ENCODE measurements around the gene NLGN1. TPM values are rescaled to one million over a fixed set of nuclear protein-coding genes. Genes with fewer than 3 reads are reported as not detected.
A peak's percentile ranks its signal among the peaks of the same experiment; 100 is the strongest.

NLGN1 gene
- total RNA-seq, 1 donor: 6.1 TPM

GRCh38 chr3:174285242-174285864 lies 887.8 kb downstream of the NLGN1 start:
- H3K4me3 ChIP-seq (ENCODE audit: low read depth, low read length): no peak overlapping the region
- peak; percentile 32 for DNase-seq (ENCODE audit: low read depth)
- TF ChIP-seq CTCF (IDR thresholded peaks at IDR 0.05; ENCODE audit: insufficient read depth, low read length): no peak

GRCh38 chr3:174287705-174288104 lies 890.2 kb downstream of the NLGN1 start:
- no peak overlapping the region for H3K4me3 ChIP-seq (ENCODE audit: low read depth, low read length)
- no peak for DNase-seq (ENCODE audit: low read depth)
- no peak for TF ChIP-seq CTCF (IDR thresholded peaks at IDR 0.05; ENCODE audit: insufficient read depth, low read length)

GRCh38 chr3:174294616-174295015 lies 897.1 kb downstream of the NLGN1 start:
- no peak for DNase-seq (ENCODE audit: low read depth)
- H3K4me3 ChIP-seq (ENCODE audit: low read depth, low read length): no peak overlapping the region
- no peak for TF ChIP-seq CTCF (IDR thresholded peaks at IDR 0.05; ENCODE audit: insufficient read depth, low read length)

GRCh38 chr3:174295306-174296092 lies 898.0 kb downstream of the NLGN1 start:
- DNase-seq (ENCODE audit: low read depth): no peak
- TF ChIP-seq CTCF (IDR thresholded peaks at IDR 0.05; ENCODE audit: insufficient read depth, low read length): no peak
- H3K4me3 ChIP-seq (ENCODE audit: low read depth, low read length): no peak overlapping the region

- no peak for DNase-seq (ENCODE audit: low read depth)
- TF ChIP-seq CTCF (IDR thresholded peaks at IDR 0.05; ENCODE audit: insufficient read depth, low read length): no peak
- no peak overlapping the region for H3K4me3 ChIP-seq (ENCODE audit: low read depth, low read length)
Observed at GRCh38 chr3:174302746-174303315, 905.3 kb downstream of the NLGN1 start.

- no peak for TF ChIP-seq CTCF (IDR thresholded peaks at IDR 0.05; ENCODE audit: insufficient read depth, low read length)
- DNase-seq (ENCODE audit: low read depth): peak; percentile 13
- H3K4me3 ChIP-seq (ENCODE audit: low read depth, low read length): no peak overlapping the region
Observed at GRCh38 chr3:174303907-174304560, 906.5 kb downstream of the NLGN1 start.
